ENCODE data around the gene TRIM7. TPM values are rescaled to one million over a fixed set of nuclear protein-coding genes. Genes with fewer than 3 reads are reported as not detected.
"Not testable (repeated sequence)": the region's sequence is repeated elsewhere in the genome, so short reads cannot be mapped to it uniquely, and the experiment has no call there.

Gene TRIM7

GRCh38 chr5:181146927-181147636 is 57.9 kb downstream of the TRIM7 start, which contains the start of gene OR2V2:
Gene OR2V2 (plus strand): TSS chr5:181147586. CDS start chr5:181154943, 7,357 bp downstream.
- H4K91ac ChIP-seq (ENCODE audit: low read length); H3K4me3 ChIP-seq (ENCODE audit: insufficient read depth in 1 of 2, low read depth in 1 of 2, low read length in 2 of 2); H4K8ac ChIP-seq (ENCODE audit: low read length); H2BK15ac ChIP-seq (ENCODE audit: low read depth, poor library complexity, severe bottlenecking); H2BK12ac ChIP-seq (ENCODE audit: low read length in 2 of 2); H2AFZ ChIP-seq (ENCODE audit: low read depth, low read length); H3K4ac ChIP-seq (ENCODE audit: low read depth in 1 of 2, low read length in 2 of 2); H3K36me3 ChIP-seq (ENCODE audit: control insufficient read depth in 1 of 2, insufficient read depth in 2 of 2, low read depth in 1 of 2, low read length in 2 of 2); H3K14ac ChIP-seq (ENCODE audit: low read length in 2 of 2); H3K18ac ChIP-seq (ENCODE audit: low read depth in 1 of 2, low read length in 2 of 2); H2BK120ac ChIP-seq (ENCODE audit: low read depth, low read length); H3K23ac ChIP-seq (ENCODE audit: low read length in 2 of 2); H2AK5ac ChIP-seq (ENCODE audit: low read length, severe bottlenecking); H3K27ac ChIP-seq (ENCODE audit: low read length, poor library complexity, severe bottlenecking); H3K9ac ChIP-seq (ENCODE audit: low read length); H3K4me1 ChIP-seq (ENCODE audit: control insufficient read depth, insufficient read depth, low read depth, low read length); H2BK5ac ChIP-seq (ENCODE audit: low read depth, low read length, poor library complexity, severe bottlenecking); H3K4me2 ChIP-seq (ENCODE audit: low read length, poor library complexity, severe bottlenecking); H3K79me1 ChIP-seq (replicated peaks; ENCODE audit: low read length, poor library complexity, severe bottlenecking); DNase-seq; H3K9me3 ChIP-seq (ENCODE audit: control insufficient read depth, low read length): not testable (repeated sequence)
- H3K27me3 ChIP-seq (ENCODE audit: control insufficient read depth in 1 of 2, insufficient read depth in 1 of 2, low read length in 2 of 2), result peaks cover 26 to 68% of the 10 kb centered on the region in 2 experiments
- 62% methylated on average over 4 of the region's 7 CpGs for WGBS

DNA sequence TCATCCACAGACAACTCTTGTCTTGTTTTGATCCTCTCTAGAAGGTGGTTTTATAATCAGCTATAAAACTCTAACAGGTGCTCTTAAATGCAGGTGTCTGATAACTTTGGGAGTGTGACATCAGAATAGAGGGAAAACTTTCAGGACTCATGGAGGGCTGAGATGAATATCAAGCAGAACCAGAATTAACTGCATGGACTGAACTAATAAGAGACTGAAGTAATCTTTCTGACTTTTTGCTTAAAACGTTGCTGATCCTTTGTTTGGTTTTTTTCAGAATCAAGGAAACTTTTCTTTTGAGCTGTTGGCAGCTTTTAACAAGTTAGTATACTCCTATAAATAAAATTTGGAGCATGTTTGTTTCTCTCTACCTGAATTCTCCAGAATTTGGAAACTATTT is 59.9 kb downstream of the TRIM7 start:
- H2BK120ac ChIP-seq (ENCODE audit: low read depth, low read length), result no peak overlapping the region
- no CpG with 5 or more reads among the region's 1 CpG for WGBS
- H3K4me3 ChIP-seq (ENCODE audit: insufficient read depth in 1 of 2, low read depth in 1 of 2, low read length in 2 of 2), result no peak overlapping the region
- no peak overlapping the region for H4K8ac ChIP-seq (ENCODE audit: low read length)
- H2BK15ac ChIP-seq (ENCODE audit: low read depth, poor library complexity, severe bottlenecking), result no peak overlapping the region
- H3K4ac ChIP-seq (ENCODE audit: low read depth in 1 of 2, low read length in 2 of 2), result no peak overlapping the region
- H4K91ac ChIP-seq (ENCODE audit: low read length), result no peak overlapping the region
- no peak for DNase-seq
- H3K23ac ChIP-seq (ENCODE audit: low read length in 2 of 2), result no peak overlapping the region
- no peak overlapping the region for H2BK5ac ChIP-seq (ENCODE audit: low read depth, low read length, poor library complexity, severe bottlenecking)
- no peak overlapping the region for H3K27ac ChIP-seq (ENCODE audit: low read length, poor library complexity, severe bottlenecking)
- H3K14ac ChIP-seq (ENCODE audit: low read length in 2 of 2), result no peak overlapping the region
- H3K4me1 ChIP-seq (ENCODE audit: control insufficient read depth, insufficient read depth, low read depth, low read length), result peaks cover 2% of the 10 kb centered on the region
- H3K9me3 ChIP-seq (ENCODE audit: control insufficient read depth, low read length), result no peaks in the 10 kb centered on the region
- no peak overlapping the region for H3K9ac ChIP-seq (ENCODE audit: low read length)
- no peak overlapping the region for H3K4me2 ChIP-seq (ENCODE audit: low read length, poor library complexity, severe bottlenecking)
- peaks cover 31 to 63% of the 10 kb centered on the region in 2 experiments for H3K27me3 ChIP-seq (ENCODE audit: control insufficient read depth in 1 of 2, insufficient read depth in 1 of 2, low read length in 2 of 2)
- no peak overlapping the region for H2BK12ac ChIP-seq (ENCODE audit: low read length in 2 of 2)
- H2AK5ac ChIP-seq (ENCODE audit: low read length, severe bottlenecking), result no peak overlapping the region
- H3K36me3 ChIP-seq (ENCODE audit: control insufficient read depth in 1 of 2, insufficient read depth in 2 of 2, low read depth in 1 of 2, low read length in 2 of 2), result no peaks in the 10 kb centered on the region
- H3K79me1 ChIP-seq (replicated peaks; ENCODE audit: low read length, poor library complexity, severe bottlenecking), result no peaks in the 10 kb centered on the region
- no peak overlapping the region for H3K18ac ChIP-seq (ENCODE audit: low read depth in 1 of 2, low read length in 2 of 2)
- no peak overlapping the region for H2AFZ ChIP-seq (ENCODE audit: low read depth, low read length)

Small RNA genes lying within 50 kb of the gene (small RNA-seq; reads per million reads assigned to genes)
- gene MIR4638 (ENCODE audit: low read depth) (not detected), gene SNORD95 (ENCODE audit: low read depth) (not detected), gene SNORD96A (ENCODE audit: low read depth) (not detected)
